A673 (cell line): ENCODE data around the gene MAP3K5. TPM values are rescaled to one million over a fixed set of nuclear protein-coding genes. Genes with fewer than 3 reads are reported as not detected.

ENCODE experiments used
- BruUV-seq: library from RNA; stranded (reverse); fragments of 400-500 nt; replicated peaks from 2 replicates; lab custom pipeline; 2021; lab: Mats Ljungman, UMichigan
- CTCF ChIA-PET: fragments of 300-600 bp; sonication (Branson Sonifier 250); formaldehyde crosslinking; loops from one replicate; lab custom pipeline; 2022; ENCODE audit warnings: antibody characterized with exemption; lab: Charles Lee
- POLR2A ChIA-PET: fragments of 300-600 bp; sonication (Branson Sonifier 250); formaldehyde crosslinking; loops from one replicate; lab custom pipeline; 2022; ENCODE audit warnings: antibody characterized with exemption; ENCODE audit not compliant: low non-redundant PET; lab: Charles Lee
- DNase-seq: peaks from one replicate; pipeline ENCODE4 v3.0.0-alpha.2; 2015; ENCODE audit warnings: low spot score
- H3K27ac ChIP-seq: fragments of 200-600 bp; sonication (generic); 2 replicates; pipeline ENCODE4 v1.5.1; 2016; ENCODE audit warnings: mixed run types, low read depth, mild to moderate bottlenecking, mixed read lengths, antibody characterized with exemption, low read length; ENCODE audit not compliant: poor library complexity, severe bottlenecking
- H3K27me3 ChIP-seq: fragments of 200-600 bp; sonication (generic); replicated peaks from 2 replicates; pipeline ENCODE4 v1.6.1; 2017; ENCODE audit warnings: mixed run types, low read depth, mild to moderate bottlenecking, mixed read lengths, antibody characterized with exemption, low read length; ENCODE audit not compliant: insufficient read depth, poor library complexity
- H3K36me3 ChIP-seq: fragments of 200-600 bp; sonication (generic); 2 replicates; pipeline ENCODE4 v1.6.1; 2016; ENCODE audit warnings: mixed run types, mild to moderate bottlenecking, mixed read lengths, antibody characterized with exemption, low read length; ENCODE audit not compliant: insufficient read depth, poor library complexity, severe bottlenecking
- H3K4me1 ChIP-seq: fragments of 200-600 bp; sonication (generic); 2 replicates; pipeline ENCODE4 v1.6.1; 2017; ENCODE audit warnings: mixed run types, mild to moderate bottlenecking, mixed read lengths, antibody characterized with exemption, low read length; ENCODE audit not compliant: insufficient read depth, poor library complexity, severe bottlenecking
- H3K4me3 ChIP-seq: fragments of 200-600 bp; sonication (generic); 2 replicates; pipeline ENCODE4 v1.5.1; 2016; ENCODE audit warnings: low read depth, mixed run types, mild to moderate bottlenecking, mixed read lengths, low read length; ENCODE audit not compliant: poor library complexity, severe bottlenecking
- H3K9me3 ChIP-seq: fragments of 200-600 bp; sonication (generic); 2 replicates; pipeline ENCODE4 v1.6.1; 2016; ENCODE audit warnings: mixed run types, low read depth, mild to moderate bottlenecking, mixed read lengths, antibody characterized with exemption, low read length; ENCODE audit not compliant: poor library complexity, severe bottlenecking
- EZH2 ChIP-seq: fragments of 200-600 bp; sonication (generic); IDR thresholded peaks from 2 replicates; pipeline ENCODE4 v1.6.1; 2017; ENCODE audit warnings: borderline replicate concordance, low read depth, mild to moderate bottlenecking, mixed read lengths, antibody characterized with exemption, low read length; ENCODE audit not compliant: poor library complexity, severe bottlenecking
- intact Hi-C: fragments of 100-400 bp; cut with micrococcal nuclease; formaldehyde crosslinking; loops from one replicate; pipeline ENCODE4 v1.10.0; 2022; ENCODE audit not compliant: unreplicated experiment
- total RNA-seq: library from RNA; stranded (reverse); gene quantifications from 2 replicates; pipeline ENCODE4 v1.2.3, GENCODE V29; 2021
- TF ChIP-seq, protein P1 (sequence below): fragments of 300-800, 200-600 bp; sonication (generic); conservative IDR thresholded peaks from 2 replicates; pipeline ENCODE4 v1.5.1; 2017; ENCODE audit warnings: low read depth, mild to moderate bottlenecking, antibody characterized with exemption, low read length, moderate library complexity, mixed read lengths

Gene MAP3K5
- total RNA-seq, 1 experiment from 2014 or later, result 5.4 TPM

GRCh38 chr6:136511397-136511796 is 280.9 kb downstream of the MAP3K5 start:
- CTCF ChIA-PET, result no interaction called here
- POLR2A ChIA-PET, result no interaction called here
- intact Hi-C loops, result no loop called here
- Histone ChIP-seq H3K9me3 (no peaks in the 10 kb centered on the region), H3K4me3 (no peak overlapping the region), H3K36me3 (no peaks in the 10 kb centered on the region), H3K27me3 (no peaks in the 10 kb centered on the region), H3K4me1 (no peaks in the 10 kb centered on the region), H3K27ac (no peak overlapping the region)
- no TSS peak for BruUV-seq
- TF ChIP-seq, protein P1, sequence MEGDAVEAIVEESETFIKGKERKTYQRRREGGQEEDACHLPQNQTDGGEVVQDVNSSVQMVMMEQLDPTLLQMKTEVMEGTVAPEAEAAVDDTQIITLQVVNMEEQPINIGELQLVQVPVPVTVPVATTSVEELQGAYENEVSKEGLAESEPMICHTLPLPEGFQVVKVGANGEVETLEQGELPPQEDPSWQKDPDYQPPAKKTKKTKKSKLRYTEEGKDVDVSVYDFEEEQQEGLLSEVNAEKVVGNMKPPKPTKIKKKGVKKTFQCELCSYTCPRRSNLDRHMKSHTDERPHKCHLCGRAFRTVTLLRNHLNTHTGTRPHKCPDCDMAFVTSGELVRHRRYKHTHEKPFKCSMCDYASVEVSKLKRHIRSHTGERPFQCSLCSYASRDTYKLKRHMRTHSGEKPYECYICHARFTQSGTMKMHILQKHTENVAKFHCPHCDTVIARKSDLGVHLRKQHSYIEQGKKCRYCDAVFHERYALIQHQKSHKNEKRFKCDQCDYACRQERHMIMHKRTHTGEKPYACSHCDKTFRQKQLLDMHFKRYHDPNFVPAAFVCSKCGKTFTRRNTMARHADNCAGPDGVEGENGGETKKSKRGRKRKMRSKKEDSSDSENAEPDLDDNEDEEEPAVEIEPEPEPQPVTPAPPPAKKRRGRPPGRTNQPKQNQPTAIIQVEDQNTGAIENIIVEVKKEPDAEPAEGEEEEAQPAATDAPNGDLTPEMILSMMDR, result no peak
- no peak for DNase-seq

DNA sequence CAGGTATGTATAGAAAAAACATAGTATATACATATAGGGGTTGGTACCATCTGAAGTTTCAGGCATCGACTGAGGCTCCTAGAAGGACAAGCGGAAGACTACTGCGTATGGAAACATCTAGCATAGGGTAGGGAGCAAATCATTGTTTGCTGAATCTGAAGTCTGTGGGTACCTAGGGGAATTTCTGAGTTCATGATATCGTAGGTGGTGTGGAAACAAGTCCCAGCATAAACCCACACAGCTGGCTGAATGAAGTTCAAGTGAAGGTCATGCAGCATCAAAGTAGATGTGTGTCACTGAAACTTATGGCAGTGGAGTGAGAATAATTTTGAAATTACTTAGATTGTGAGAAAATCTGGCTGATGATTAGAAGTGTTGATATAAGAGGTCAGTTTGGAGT is 281.5 kb downstream of the MAP3K5 start:
- H3K36me3 ChIP-seq, result no peaks in the 10 kb centered on the region
- DNase-seq, result no peak
- no TSS peak for BruUV-seq
- no peak overlapping the region for H3K4me3 ChIP-seq
- intact Hi-C loops, result no loop called here
- H3K4me1 ChIP-seq, result no peaks in the 10 kb centered on the region
- POLR2A ChIA-PET, result no interaction called here
- TF ChIP-seq EZH2, result no peak
- TF ChIP-seq, protein P1, result no peak
- no peaks in the 10 kb centered on the region for H3K9me3 ChIP-seq
- H3K27ac ChIP-seq, result no peak overlapping the region
- no peaks in the 10 kb centered on the region for H3K27me3 ChIP-seq
- CTCF ChIA-PET, result no interaction called here

- CTCF ChIA-PET, result no interaction called here
- intact Hi-C loops, result no loop called here
- Histone ChIP-seq H3K27ac (no peak overlapping the region), H3K4me1 (no peaks in the 10 kb centered on the region), H3K4me3 (no peak overlapping the region), H3K9me3 (no peaks in the 10 kb centered on the region), H3K36me3 (no peaks in the 10 kb centered on the region), H3K27me3 (no peaks in the 10 kb centered on the region)
- DNase-seq, result no peak
- POLR2A ChIA-PET, result no interaction called here
- BruUV-seq, result no TSS peak
- TF ChIP-seq EZH2, result no peak
- TF ChIP-seq, protein P1, result no peak
Observed at GRCh38 chr6:136510299-136510698, 282.0 kb downstream of the MAP3K5 start.
